HG03354 (cell line): Measurements from ENCODE around the gene RGS3.

Experiments
- ATAC-seq: cut with Tn5 transposase; IDR thresholded peaks from one replicate; pipeline ENCODE4 v1.9.1; 2021; ENCODE audit warnings: mild to moderate bottlenecking; ENCODE audit not compliant: unreplicated experiment, poor library complexity, severe bottlenecking

RGS3 gene

DNA sequence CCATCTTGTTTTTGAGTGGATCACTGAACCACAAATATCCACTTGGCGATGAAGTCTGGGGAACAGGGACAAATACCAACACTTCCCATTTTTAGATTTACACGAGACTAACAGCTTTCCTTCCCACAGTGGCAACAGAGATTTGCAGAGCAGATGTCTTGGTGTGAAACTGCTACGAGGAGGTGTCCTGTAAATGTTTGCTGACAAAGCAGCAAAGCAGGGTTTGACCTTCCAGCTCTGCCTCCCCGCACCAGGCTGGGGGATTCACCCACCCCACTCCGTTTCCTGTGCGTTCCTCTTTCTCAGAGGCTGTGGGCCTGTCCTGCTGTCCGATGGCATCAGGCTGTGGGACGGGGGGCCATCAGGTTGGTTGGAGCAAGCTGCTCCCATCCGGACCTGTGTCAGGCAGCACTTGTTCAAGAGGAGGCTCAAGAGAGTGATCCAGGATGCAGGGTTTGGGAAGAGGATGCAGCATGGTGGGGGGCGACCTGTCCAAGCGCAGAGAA lies 693 bp upstream of the RGS3 start:
- no peak for ATAC-seq

DNA sequence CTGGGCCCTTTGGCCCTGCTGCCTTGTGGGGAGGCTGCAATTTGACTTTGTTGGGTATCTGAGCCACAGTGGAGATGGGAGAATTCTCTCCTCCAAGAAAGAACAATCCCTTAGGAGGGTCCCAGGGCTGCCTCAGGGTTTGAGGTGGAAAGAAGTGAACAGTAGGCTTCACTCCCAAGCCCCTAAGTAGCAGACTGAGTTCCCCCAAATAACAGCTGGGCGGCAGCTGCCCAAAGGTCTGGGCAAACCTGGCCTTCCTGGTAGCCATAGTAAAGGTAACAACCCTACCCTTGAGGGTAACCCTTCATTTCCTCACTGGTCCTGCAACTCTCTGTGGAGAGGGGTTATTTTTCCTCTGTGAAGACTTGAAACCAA lies 746 bp downstream of the RGS3 start:
- no peak for ATAC-seq

DNA sequence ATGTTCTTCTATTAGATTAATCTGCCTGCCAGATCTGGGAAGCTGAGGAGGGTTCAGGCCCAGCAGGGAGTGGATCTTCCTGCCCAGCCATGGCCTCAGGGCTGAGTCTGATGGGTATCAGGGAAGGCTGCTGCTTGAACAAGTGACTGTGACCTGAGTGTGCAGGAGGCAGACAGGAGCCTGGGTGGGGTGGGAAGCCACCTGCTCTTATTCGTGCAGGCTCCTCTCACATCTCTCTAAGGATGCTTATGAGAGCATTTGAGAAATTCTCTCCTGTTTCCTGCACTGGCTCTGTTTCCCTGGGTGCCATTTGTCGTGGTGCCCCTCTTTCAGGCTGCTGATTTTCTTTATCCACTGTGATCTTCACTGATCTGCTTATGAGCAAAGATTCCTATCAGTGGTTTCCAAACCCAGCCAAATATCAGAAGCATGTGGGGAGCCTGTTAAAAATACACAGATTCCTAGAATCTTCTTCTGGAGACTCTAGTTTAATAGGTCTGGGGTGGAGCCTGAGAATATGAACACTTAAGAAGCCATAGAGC lies 2.1 kb downstream of the RGS3 start:
- no peak for ATAC-seq

DNA sequence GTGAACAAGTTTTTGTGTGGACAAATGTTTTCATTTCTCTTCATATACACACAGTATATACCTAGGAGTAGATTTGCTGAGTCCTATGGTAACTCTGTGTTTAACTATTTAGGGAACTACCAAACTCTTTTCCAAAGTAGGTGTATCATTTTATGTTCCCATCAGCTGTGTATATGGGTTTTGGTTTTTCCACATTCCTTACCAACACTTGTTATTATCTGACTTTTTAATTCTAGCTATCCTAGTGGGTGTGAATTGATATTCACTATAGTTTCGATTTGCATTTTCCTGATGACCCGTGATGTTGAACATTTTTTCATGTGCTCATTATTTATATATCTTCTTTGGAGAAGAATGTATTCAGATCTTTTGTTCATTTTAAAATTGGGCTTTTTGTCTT lies 3.7 kb downstream of the RGS3 start:
- no peak for ATAC-seq

DNA sequence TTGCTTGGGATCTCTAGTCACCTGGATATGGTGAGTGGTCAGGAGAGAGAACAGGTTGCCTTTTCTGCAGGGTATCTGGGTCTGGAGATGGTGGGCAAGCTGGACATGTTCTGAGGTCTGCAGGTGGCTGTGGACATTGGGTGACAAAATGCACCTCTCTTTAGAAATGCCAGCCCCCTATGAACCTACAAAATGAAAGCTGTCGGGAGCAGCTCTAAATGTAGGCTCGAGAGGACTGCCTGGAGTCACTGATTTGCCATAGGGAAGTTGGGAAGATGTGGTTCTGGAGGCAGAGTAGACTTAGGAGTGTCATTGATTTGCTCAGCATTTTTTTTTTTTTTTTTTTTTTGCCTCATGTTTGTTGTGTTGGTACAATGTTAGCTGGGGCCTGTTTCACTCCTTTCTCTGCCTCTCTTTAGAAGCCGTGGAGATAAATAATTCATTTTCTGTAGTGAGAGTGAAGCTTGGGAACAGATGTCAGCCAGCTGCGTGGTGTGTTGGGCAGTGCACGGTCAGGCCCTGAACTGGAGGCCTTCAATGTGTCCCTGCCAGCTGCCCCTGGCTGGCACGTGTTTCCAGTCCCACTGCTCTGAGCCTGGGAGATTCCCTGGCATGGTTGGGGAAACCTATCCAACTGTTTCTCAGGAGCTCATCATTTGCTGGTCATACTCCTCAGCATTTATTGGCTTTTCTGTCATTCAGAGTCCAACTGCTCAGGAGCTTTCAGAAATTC lies 5.4 kb downstream of the RGS3 start:
- ATAC-seq = no peak

DNA sequence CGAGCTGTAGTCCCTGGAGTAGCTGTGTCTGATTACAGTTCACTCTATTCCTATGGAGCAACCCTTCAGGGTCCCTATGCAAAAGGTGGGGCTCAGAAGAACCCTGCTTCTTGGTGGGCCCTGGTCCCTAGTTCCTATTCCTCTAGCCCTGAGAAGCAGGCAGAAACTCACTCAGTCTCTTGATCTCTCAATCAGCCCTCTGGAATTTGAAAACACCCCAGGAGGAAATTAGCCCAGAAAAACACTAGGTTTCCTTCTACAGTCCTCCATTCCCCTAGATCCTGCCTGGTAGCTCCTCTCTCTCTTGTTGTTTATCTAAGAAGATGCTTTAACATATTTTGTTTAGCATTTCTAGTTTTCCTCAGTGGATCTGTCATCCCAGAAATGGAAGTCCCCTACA lies 7.6 kb downstream of the RGS3 start:
- ATAC-seq = no peak

DNA sequence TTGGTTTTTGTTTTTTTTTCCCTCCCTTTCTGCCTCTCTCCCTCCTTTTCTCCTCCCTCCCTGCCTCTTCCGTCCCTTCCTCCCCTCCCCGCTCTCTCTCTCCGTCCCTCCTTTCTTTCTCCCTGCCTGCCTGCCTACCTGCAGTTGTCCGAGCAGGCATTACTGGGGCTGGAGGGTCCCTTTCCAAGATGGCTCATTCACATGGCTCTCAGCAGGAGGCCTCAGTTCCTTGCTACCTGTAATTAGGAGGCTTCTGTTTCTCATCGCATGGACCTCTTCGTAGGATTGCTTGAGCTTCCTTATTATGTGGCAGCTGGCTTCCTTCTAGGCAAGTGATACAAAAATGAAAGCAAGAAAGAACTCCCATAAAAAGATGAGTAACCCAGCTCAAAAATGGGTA lies 8.0 kb downstream of the RGS3 start:
- ATAC-seq = no peak

DNA sequence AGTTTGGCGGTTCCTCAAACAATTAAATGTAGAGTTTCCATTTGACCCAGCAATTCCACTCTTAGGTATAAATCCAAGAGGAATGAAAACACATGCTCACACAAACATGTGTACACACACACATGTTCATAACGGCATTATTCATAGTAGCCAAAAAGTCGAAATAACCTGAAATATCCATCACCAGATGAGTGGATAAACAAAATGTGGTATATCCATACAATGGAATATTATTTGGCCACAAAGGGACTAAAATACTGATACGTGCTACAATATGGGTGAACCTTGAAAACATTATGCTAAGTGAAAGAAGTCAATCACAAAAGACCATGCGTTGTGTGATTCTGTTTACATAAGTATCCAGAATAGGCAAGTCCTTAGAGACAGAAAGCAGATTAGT lies 8.7 kb downstream of the RGS3 start:
- ATAC-seq = no peak

DNA sequence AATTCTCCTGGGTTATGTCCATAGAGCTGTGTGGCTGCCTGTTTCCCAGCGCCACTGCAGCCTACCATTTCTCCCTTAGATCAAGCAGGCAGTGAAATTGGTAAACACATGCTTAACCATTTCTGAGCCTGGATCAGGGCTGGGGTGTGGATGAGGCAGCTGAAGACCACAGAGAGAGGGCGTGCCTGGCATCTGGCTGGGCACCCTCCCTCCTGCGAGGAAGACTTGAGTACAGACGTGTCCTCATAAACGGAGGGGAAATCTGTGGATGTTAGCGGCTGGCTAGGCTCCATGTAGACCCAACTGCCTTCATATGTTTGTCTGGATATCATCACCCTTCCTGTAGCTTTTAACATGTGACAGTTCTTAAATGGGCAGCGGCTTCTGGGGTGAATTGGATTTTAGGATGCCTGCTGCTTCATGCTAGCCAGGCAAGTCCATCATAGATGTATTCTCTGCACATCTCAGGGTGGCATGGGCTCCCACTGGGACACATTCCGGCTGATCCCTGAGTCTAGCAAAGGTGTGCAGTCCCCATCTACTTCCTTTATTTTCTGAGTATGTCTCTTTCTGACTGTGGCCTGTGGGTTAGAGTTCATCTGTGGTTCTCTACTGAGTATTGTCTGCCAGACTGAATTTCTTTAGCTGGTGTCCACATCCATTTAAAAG lies 11.0 kb downstream of the RGS3 start:
- ATAC-seq = no peak

DNA sequence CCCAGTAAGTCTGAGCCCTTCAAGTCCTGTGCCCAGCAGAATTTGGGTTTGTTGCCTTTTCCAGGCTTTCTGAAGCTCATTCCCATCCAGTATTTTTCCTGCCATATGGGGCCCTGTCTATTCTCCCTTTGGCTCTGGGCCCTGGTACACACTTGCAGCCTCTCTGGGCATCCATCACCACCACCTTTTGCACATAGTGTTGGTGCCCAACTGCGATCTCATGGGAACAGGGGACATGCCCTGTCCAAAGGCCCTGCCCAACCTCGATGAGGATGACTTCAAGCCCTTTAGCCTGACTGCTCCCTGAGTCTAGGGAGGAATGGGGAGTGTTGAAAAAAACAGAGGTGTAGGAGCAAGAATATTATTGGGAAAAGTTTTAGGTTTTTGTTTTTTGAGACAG lies 11.5 kb downstream of the RGS3 start:
- ATAC-seq = no peak

DNA sequence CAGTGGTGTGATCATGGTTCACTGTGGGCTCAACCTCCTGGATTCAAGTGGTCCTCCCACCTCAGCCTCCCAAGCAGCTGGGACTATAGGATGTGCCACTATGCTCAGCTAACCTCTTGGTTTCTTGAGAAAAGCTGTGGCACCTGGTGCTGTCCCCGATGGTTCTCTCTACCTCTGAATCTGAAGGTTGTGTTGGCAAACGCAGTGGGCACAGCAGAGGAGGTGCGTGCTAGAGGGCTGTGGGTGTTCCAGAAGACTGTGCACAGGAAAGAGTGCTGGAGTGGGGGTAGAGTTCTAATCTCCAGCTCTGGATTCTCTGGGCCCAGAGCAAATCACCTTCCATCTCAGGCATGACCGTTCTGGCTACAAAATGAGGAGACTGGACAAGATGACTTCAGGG lies 12.5 kb downstream of the RGS3 start:
- no peak for ATAC-seq

DNA sequence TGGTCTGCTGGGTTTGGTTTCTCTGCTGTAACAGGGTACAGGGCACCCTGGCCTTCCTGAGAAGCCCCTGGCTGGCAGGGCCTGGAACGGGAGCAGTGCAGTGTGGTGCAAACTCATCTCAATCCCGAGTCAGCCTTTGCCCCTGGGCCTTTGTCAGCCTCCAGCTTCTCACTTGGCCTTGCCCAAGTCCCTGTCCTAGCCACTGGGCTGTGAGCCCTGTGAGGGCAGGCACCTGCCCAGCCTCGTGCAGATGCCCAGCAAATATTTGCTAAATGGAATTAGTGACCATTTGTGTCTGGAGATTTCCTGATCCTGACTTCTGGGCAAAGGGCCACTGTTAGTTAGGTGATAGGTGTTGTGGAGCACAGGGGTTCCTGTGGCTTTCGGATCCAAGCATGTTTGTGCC lies 13.0 kb downstream of the RGS3 start:
- no peak for ATAC-seq

DNA sequence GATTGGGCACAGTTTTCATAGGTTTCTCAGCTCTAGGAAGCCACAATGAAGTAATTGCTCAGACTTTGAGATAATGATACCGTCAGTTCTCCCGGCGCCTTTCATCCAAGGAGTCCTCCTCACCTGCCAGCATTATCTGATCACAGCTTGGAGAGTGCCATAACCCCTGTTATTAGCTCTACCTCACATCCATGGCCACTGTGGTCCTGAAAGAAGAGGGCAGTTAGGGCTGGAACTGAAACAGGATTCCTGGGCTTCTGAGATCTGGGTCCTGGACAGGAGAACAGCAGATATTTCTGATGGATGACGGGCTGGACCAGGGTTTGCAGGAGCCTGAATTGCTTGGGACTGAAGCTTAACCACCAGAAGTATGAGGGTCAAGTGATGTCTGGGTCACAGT lies 13.5 kb downstream of the RGS3 start:
- ATAC-seq = no peak

DNA sequence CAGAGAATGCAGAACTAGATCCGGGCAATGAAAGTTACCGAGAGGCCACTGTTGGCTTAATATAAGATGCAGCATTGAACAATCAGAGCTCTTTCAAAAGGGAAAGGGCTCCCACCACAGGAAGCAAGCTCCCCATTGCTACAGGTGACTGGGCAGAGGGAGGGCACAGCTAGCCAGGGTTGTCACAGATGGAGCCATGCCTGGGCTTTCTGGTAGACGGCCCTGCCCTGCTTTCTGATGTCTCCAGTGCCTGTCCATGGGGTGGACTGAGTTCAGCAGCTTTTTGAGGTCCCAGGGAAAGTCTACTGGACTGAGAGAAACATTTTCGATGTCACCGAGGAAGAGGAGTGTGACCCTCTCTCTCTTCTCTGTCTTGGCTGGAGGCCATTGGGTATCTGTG lies 14.1 kb downstream of the RGS3 start:
- ATAC-seq = no peak

DNA sequence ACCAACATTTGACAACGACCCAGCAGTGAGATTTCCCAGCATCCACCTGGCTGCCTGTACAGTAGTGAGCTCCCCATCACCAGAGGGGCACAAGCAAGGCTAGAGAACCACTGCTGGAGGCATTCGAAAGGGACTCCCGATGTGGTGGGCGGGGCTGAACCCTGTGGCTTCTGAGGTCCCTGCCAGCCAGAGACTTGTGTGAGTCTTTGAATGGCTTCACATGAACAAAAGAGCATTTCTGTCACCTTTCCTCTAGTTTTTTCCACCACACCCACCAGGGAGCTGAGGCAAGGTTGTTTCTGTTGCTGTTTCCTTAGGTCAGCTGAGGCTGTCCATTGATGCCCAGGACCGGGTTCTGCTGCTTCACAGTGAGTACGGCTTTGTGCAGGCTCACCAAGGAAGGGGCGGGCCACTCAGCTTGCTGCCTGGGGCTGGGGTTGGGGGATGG lies 15.7 kb downstream of the RGS3 start:
- no peak for ATAC-seq

DNA sequence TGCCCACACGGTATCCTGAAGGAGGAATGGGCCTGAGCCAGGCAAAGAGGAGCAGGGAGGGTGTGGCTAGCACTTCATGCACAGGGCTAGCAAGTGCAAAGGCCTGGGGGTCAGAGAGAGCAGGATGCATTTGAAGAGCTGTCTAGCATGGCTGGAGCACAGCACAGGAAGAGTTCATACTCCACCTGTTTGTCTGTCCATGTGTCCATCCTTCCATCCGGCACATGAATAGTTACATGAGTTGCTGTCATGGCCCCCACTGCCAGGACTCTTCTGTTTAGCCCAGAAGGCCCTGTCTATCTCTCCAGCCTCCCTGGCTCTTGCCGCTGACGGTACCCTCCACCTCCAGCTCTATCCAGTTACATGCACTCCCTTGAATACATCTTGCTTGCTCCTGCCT lies 17.1 kb downstream of the RGS3 start:
- no peak for ATAC-seq

DNA sequence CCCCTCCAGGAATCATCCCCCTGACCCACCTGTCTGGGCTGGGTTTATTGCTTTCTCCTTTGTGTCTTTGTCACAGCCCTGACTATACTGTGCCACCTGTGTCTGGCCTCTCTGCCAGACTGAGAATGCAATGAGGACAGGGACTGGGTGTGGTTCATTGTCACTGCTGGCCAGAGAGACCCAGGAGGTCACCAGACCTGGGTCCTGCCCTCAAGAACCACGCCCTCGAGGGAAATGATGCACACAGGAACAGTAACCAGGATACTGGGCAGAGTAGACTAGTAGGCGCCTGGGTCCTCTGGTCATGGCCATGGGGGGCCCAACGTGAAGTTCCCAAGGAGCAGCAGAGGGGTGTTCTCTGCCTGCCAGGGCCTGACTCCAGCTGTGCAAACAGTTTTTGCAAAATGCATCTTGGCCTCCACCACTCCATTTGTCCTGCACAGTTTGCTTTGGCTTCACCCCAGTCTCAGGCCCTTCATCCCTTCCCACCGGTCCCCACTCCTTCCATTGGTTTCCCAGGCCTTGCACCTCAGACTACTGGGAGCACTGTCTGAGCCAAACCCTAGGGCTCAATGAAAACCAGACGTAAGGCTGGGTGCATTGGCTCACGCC lies 17.8 kb downstream of the RGS3 start:
- no peak for ATAC-seq

DNA sequence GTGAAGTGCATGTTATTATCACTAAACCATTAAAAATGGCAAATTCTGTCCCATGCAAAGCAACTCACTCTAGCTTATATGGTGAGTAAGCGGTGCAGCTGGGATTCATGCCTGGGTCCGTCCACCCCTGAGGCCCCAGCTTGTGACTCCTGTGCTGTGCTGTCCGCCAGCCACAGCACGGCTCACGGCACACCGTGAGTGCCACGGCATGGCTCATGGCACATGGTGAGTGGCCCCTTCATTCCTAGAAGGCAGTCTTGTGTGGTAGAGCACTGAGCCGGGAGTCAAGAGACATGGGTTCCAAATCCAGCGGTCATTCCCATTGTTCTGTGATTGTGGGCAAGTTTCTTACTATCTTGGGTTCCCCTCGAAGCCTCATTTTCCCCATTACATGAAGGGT lies 18.8 kb downstream of the RGS3 start:
- ATAC-seq = no peak

DNA sequence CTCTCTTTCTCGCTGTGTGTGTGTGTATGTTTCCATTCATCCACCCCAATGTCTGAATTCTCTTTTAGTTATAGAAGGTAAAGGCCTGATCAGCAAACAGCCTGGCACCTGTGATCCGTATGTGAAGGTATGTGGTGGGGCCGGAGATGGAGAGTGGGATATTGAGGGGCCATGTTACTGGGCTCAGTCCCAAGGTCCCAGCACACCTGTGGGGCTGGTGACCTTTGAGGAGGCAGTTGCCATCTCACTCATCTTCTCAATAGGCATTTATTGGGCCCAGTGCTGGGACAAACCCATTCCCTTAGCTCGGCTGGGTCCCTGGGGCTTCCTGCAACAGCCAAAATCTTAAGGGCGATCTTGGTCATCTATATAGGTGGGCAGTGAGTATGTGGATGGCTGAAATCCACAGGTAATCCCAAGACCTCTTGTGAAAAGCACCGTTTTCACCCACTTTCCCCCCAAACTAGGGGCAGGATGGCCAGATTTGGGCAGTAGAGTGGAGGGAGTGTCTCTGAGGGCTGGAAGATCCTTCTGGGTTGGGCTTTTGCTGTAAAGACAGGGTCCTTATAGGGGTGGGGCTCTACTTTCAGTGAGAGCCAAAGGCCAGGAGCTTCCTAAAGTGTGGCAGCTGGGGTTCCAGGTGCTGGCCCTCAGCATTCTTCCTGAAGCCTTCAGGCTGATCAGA lies 19.6 kb downstream of the RGS3 start:
- no peak for ATAC-seq

DNA sequence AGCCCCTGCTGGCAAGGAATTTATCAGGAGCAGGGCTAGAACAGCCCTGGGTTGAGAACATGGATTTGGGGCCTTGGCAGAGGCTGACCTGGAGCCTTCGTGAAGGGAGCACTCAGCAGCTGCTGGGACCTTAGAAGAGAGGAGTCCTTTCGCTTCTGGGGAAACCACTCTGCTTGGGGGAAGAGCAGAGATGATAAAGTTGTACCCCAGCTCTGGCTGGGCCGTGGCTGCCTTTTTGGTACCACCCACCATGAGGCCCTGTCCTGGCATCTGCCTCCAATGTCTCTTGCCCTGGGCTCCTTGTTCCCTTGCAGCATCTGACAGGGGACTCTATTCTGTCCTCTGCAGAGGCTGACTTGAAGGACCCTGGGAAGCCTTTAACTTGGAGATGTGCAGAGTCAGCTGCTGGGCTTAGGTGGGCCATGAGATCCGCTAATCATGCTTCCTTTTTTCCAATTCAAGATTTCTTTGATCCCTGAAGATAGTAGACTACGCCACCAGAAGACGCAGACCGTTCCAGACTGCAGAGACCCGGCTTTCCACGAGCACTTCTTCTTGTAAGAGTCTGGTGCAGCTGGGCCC lies 20.2 kb downstream of the RGS3 start:
- no peak for ATAC-seq
